HG02623 (cell line): Measurements from ENCODE around the gene FGD3.

ENCODE experiments used
- ATAC-seq: cut with Tn5 transposase; IDR thresholded peaks from one replicate; pipeline ENCODE4 v1.9.1; 2021; ENCODE audit warnings: moderate library complexity; ENCODE audit not compliant: unreplicated experiment

Gene FGD3

DNA sequence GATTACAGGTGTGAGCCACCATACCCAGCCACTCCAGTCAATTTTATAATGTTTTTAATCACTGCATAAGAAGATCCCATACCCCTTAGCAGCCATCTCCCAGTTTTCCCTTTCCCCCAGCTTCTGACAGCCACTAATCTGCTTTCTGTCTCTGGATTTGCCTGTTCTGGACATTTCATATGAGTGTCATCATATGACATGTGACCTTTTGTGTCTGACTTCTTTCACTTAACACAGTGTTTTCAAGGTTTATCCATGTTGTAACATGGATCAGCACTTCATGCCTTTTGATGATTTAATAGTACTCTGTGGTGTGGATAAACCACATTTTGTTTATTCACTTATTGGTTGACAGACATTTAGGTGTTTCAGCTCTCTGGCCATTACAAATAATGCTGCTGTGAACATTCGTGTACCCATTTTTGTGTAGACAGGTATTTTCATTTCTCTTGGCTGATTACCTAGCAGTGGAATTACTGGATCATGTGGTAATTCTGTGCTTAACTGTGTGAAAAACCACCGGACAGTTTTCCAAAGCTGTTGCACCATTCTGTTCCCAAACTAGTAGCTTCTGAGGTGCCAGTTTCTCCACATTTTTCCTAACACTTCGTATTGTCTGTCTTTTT, 119.8 kb downstream of the FGD3 start:
- ATAC-seq, result no peak

GRCh38 chr9:93068956-93069355, 121.6 kb downstream of the FGD3 start:
- no peak for ATAC-seq

DNA sequence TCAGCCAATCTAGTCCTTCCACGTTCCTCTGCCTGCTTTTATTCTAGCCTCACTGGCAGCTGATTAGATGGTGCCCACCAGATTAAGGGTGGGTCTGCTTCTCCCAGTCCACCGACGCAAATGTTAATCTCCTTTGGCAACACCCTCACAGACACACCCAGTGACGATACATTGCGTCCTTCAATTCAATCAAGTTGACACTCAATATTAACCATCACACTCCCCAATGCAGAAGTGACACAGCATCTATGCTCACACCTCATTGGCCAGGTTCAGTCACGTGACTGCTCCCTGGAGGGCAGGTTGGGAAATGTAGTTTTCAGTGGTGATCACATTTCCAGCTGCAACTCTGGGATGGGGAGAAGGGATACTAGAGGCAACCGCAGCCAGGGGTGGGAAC, 124.1 kb downstream of the FGD3 start:
- ATAC-seq, result no peak

- no peak for ATAC-seq
Observed at GRCh38 chr9:93072383-93072795, 125.1 kb downstream of the FGD3 start.

DNA sequence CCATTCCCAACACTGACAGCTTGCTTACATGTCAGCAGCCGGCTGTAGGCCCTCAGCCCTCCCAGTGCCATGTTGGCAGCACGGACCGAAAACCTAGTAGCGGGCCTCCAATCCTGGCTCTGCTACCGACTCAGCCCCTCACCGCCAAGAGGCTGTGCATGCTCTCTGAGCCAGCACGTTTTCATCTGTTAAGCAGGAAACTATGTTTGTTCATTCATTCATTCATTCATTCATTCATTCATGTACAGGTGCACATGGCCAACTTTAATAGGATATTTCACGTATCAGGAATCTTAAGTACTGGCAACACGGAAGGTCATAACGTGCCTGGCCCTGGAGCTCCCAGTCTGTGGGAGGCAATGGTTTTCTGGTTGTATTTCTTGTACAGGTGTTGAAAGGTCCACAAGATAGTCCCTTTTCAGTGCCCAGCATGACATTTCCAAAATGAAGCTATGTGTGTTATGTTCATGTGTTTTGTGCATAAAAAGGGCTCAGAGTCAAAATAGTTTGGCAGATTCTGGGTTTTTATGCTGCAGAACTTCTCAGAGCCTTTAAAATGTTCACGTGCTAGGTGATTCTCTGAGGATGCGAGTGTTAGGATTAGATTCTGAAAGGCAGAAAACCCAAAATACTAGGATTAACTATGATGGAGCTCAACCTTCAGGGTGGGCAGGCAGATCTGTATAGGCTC, 128.9 kb downstream of the FGD3 start:
- ATAC-seq, result no peak

DNA sequence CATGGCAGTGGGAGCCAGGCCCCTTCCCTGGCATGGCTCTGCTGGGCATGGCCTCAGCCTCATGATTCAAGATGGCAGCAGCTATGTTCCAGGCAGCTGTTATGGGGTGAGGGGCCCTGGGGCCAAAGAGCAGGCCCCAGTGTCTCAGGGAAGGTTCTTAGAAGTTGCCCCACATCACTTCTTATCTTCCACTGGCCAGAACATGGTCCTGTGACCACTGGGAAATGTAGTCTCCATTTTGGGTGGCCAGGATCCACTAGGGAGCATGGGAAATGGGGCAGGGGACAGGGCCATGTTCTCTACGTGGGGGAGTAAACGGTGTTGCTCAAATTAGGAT, 129.4 kb downstream of the FGD3 start:
- ATAC-seq, result no peak

- no peak for ATAC-seq
Observed at GRCh38 chr9:93077367-93077766, 130.0 kb downstream of the FGD3 start.

GRCh38 chr9:93077811-93078210, 130.5 kb downstream of the FGD3 start:
- no peak for ATAC-seq

GRCh38 chr9:93079371-93079770, 132.0 kb downstream of the FGD3 start:
- ATAC-seq, result no peak

- no peak for ATAC-seq
Observed at GRCh38 chr9:93080406-93080805, 133.1 kb downstream of the FGD3 start.

- ATAC-seq, result no peak
Observed at GRCh38 chr9:93081081-93081529, 133.8 kb downstream of the FGD3 start.

DNA sequence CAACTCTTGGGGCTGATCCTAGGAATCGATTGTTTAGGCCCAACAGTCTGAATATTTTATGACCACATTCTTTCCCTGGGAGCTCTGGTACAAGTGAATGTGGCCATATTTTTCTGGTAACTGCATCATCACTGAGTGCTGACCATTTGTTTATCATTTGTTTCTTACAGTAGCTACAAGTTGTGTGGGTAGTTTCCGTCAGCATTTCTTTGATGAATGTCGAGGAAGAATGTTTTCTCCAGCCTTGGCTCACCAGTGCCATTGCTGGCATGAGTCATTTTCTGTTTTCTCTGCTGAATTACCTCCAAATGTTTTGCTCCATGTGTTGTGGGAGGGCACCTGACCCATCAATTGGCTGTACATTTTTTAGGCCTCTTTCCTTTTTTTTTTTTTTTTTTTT, 134.6 kb downstream of the FGD3 start:
- ATAC-seq, result no peak

- ATAC-seq, result no peak
Observed at GRCh38 chr9:93082841-93083411, 135.6 kb downstream of the FGD3 start.

DNA sequence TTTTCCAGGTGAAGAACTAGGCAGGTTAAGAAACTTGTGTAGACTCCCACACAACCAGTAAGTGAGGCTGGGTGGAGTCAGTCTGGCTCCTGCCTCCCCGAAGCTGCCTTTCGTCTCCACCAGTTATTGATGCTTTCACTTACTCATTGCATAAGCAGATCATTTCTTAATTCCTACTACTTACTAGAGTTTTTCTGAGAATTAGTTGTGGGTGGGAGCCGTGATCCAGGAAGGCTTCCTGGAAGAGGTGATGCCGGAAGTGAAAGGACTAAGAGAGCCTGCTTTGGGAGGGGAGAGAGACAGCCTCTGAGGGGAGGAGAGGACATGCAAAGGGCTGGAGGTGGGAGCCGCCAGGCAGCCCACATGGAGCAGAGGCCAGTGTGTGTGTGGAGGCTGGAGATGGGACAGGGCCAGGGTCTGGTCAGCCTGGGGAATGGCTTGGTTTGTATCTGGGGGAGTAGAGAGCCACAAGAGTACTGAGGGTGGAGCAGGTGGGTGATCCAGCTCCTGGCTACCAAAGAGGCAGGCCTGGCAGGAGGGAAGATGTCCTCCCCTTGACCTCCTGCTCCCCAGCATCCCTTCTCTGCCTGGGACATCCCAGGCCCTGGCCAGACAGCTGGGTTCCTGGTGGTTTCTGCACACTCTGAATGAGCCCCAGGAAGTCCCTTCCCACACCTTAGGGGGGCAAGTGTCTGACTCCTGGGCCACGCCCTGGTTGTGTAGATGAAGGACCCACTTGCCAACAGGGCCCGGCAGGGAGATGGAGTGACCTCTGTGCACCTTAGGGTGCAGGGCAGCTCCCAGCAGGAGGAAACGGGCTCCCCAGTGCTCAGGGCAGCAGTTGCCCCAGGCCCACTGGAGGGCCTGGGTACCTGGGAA, 136.5 kb downstream of the FGD3 start:
- ATAC-seq, result no peak

DNA sequence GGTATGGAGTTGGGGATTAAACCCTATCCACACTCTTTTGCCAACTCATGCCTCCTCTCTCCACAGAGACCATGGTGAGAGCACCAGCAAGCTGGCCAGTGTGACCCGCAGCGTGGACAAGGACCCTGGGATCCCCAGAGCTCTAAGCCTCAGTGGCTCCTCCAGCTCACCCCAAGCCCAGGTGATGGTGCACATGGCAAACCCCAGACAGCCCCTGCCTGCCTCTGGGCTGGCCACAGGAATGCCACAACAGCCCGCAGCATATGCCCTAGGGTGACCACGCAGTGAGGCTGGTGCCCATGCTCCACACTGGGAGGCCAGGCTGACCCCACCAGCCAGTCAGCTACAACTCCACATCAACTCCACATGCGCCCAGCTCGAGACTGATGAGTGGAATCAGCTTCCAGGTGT, 137.2 kb downstream of the FGD3 start:
- no peak for ATAC-seq

DNA sequence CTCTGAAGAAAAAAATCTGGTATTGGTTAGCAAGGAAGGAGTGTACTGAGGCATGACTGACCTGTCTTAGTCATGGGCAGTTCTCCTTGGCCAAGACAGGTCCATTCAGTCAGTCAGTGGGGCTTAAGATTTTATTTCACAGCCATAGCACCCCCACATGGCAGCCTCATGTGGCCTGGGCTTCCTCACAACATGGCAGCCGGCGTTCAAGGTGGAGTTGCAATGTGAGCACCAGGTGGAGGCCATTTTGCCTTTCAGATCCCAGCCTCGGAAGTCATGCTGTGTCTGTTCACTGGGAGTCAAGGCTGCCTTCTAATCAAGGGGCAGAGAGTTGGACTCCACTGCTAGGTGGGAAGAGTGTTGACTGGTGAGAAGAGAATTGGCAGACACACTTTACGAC, 138.4 kb downstream of the FGD3 start:
- no peak for ATAC-seq
